ENCODE results near the gene SORCS2.

SORCS2 gene

GRCh38 chr4:7287274-7287917 is 95.1 kb downstream of the SORCS2 start:
- no peaks in the 10 kb centered on the region for H3K36me3 ChIP-seq (replicated peaks; ENCODE audit: low read depth, low read length)
- TF ChIP-seq EZH2phosphoT487 (IDR thresholded peaks at IDR 0.05; ENCODE audit: low read depth) (no peak), CTCF (IDR thresholded peaks at IDR 0.05; ENCODE audit: low read depth, low read length) (no peak)
- H3K27me3 ChIP-seq (ENCODE audit: low read depth, low read length) = peaks cover 14% of the 10 kb centered on the region; the same call in 1 of the 2 replicates
- H3K27ac ChIP-seq (ENCODE audit: low read length) = no peak overlapping the region
- H3K9me3 ChIP-seq (ENCODE audit: insufficient read depth, low read length) = no peaks in the 10 kb centered on the region
- H4K20me1 ChIP-seq (ENCODE audit: insufficient read depth, low read length) = no peaks in the 10 kb centered on the region
- H3K4me2 ChIP-seq (ENCODE audit: low read length) = no peak overlapping the region
- H3K4me3 ChIP-seq (ENCODE audit: low read length) = no peak overlapping the region
- H3K9ac ChIP-seq (ENCODE audit: low read length) = no peak overlapping the region
- no peak overlapping the region for H2AFZ ChIP-seq (ENCODE audit: low read depth, low read length)
- no peaks in the 10 kb centered on the region for H3K79me2 ChIP-seq (ENCODE audit: low read length)
- no peaks in the 10 kb centered on the region for H3K4me1 ChIP-seq (ENCODE audit: low read length)

GRCh38 chr4:7287918-7288280 is 95.6 kb downstream of the SORCS2 start:
- H4K20me1 ChIP-seq (ENCODE audit: insufficient read depth, low read length) = no peaks in the 10 kb centered on the region

GRCh38 chr4:7288751-7289523 is 96.6 kb downstream of the SORCS2 start:
- H3K9me3 ChIP-seq (ENCODE audit: insufficient read depth, low read length) = no peaks in the 10 kb centered on the region
- H3K36me3 ChIP-seq (replicated peaks; ENCODE audit: low read depth, low read length) = no peaks in the 10 kb centered on the region
- H3K79me2 ChIP-seq (ENCODE audit: low read length) = no peaks in the 10 kb centered on the region
- H3K27ac ChIP-seq (ENCODE audit: low read length) = no peak overlapping the region
- no peak overlapping the region for H3K4me3 ChIP-seq (ENCODE audit: low read length)
- no peak overlapping the region for H2AFZ ChIP-seq (ENCODE audit: low read depth, low read length)
- no peaks in the 10 kb centered on the region for H3K4me1 ChIP-seq (ENCODE audit: low read length)
- H4K20me1 ChIP-seq (ENCODE audit: insufficient read depth, low read length) = no peaks in the 10 kb centered on the region
- TF ChIP-seq CTCF (IDR thresholded peaks at IDR 0.05; ENCODE audit: low read depth, low read length) (no peak), EZH2phosphoT487 (IDR thresholded peaks at IDR 0.05; ENCODE audit: low read depth) (no peak)
- peaks cover 7% of the 10 kb centered on the region; the same call in 1 of the 2 replicates for H3K27me3 ChIP-seq (ENCODE audit: low read depth, low read length)
- no peak overlapping the region for H3K4me2 ChIP-seq (ENCODE audit: low read length)
- H3K9ac ChIP-seq (ENCODE audit: low read length) = no peak overlapping the region

More at GRCh38 chr4:7287918-7288280, 95.6 kb downstream of the SORCS2 start:
- H2AFZ ChIP-seq (ENCODE audit: low read depth, low read length) = no peak overlapping the region
- H3K4me1 ChIP-seq (ENCODE audit: low read length) = no peaks in the 10 kb centered on the region
- H3K9me3 ChIP-seq (ENCODE audit: insufficient read depth, low read length) = no peaks in the 10 kb centered on the region
- no peak overlapping the region for H3K4me2 ChIP-seq (ENCODE audit: low read length)
- H3K79me2 ChIP-seq (ENCODE audit: low read length) = no peaks in the 10 kb centered on the region
- no peak overlapping the region for H3K9ac ChIP-seq (ENCODE audit: low read length)
- H3K4me3 ChIP-seq (ENCODE audit: low read length) = no peak overlapping the region
- H3K36me3 ChIP-seq (replicated peaks; ENCODE audit: low read depth, low read length) = no peaks in the 10 kb centered on the region
- H3K27ac ChIP-seq (ENCODE audit: low read length) = no peak overlapping the region
- TF ChIP-seq CTCF (IDR thresholded peaks at IDR 0.05; ENCODE audit: low read depth, low read length) = no peak
- no peak for TF ChIP-seq EZH2phosphoT487 (IDR thresholded peaks at IDR 0.05; ENCODE audit: low read depth)
- H3K27me3 ChIP-seq (ENCODE audit: low read depth, low read length) = peaks cover 14% of the 10 kb centered on the region; the same call in 1 of the 2 replicates

GRCh38 chr4:7289589-7289988 is 97.3 kb downstream of the SORCS2 start:
- H4K20me1 ChIP-seq (ENCODE audit: insufficient read depth, low read length) = no peaks in the 10 kb centered on the region
- no peaks in the 10 kb centered on the region for H3K79me2 ChIP-seq (ENCODE audit: low read length)
- TF ChIP-seq CTCF (IDR thresholded peaks at IDR 0.05; ENCODE audit: low read depth, low read length) = no peak
- TF ChIP-seq EZH2phosphoT487 (IDR thresholded peaks at IDR 0.05; ENCODE audit: low read depth) = no peak
- H3K4me2 ChIP-seq (ENCODE audit: low read length) = no peak overlapping the region
- H2AFZ ChIP-seq (ENCODE audit: low read depth, low read length) = no peak overlapping the region
- no peaks in the 10 kb centered on the region for H3K4me1 ChIP-seq (ENCODE audit: low read length)
- H3K36me3 ChIP-seq (replicated peaks; ENCODE audit: low read depth, low read length) = no peaks in the 10 kb centered on the region
- no peak overlapping the region for H3K9ac ChIP-seq (ENCODE audit: low read length)
- H3K4me3 ChIP-seq (ENCODE audit: low read length) = no peak overlapping the region
- H3K9me3 ChIP-seq (ENCODE audit: insufficient read depth, low read length) = no peaks in the 10 kb centered on the region
- H3K27ac ChIP-seq (ENCODE audit: low read length) = no peak overlapping the region
- peaks cover 7% of the 10 kb centered on the region; the same call in 1 of the 2 replicates for H3K27me3 ChIP-seq (ENCODE audit: low read depth, low read length)
